DMS153 treated with DMSO at 0.1 percent for 48 hours (cell line): ENCODE measurements around the gene CDHR2.

Source experiments
- DNase-seq: peaks from one replicate; lab custom pipeline; 2025; ENCODE audit not compliant: unreplicated experiment; lab: John Stamatoyannopoulos, UW

CDHR2 gene

GRCh38 chr5:176548967-176549444, at the start of gene CDHR2:
Gene CDHR2, plus strand, starts transcription at chr5:176549342. Its CDS starts 16,011 bp downstream, at chr5:176565353.
- DNase-seq = no peak

- no peak for DNase-seq
Observed at GRCh38 chr5:176500511-176500910, 48.6 kb upstream of the CDHR2 start.

GRCh38 chr5:176501333-176501732, 47.8 kb upstream of the CDHR2 start:
- no peak for DNase-seq

GRCh38 chr5:176503496-176503895, 45.6 kb upstream of the CDHR2 start:
- no peak for DNase-seq

- no peak for DNase-seq
Observed at GRCh38 chr5:176507911-176508310, 41.2 kb upstream of the CDHR2 start.

GRCh38 chr5:176508603-176509002, 40.5 kb upstream of the CDHR2 start:
- no peak for DNase-seq

GRCh38 chr5:176513788-176514187, 35.4 kb upstream of the CDHR2 start:
- no peak for DNase-seq

- no peak for DNase-seq
Observed at GRCh38 chr5:176514244-176514950, 34.7 kb upstream of the CDHR2 start.

GRCh38 chr5:176515396-176515795, 33.7 kb upstream of the CDHR2 start:
- no peak for DNase-seq

GRCh38 chr5:176517053-176517661, 32.0 kb upstream of the CDHR2 start:
- no peak for DNase-seq

GRCh38 chr5:176519810-176520720, 29.1 kb upstream of the CDHR2 start:
- no peak for DNase-seq

- DNase-seq = no peak
Observed at GRCh38 chr5:176521286-176521685, 27.9 kb upstream of the CDHR2 start.

GRCh38 chr5:176521699-176522263, 27.4 kb upstream of the CDHR2 start:
- no peak for DNase-seq

- DNase-seq = no peak
Observed at GRCh38 chr5:176524138-176524537, 25.0 kb upstream of the CDHR2 start.

GRCh38 chr5:176524987-176525386, 24.2 kb upstream of the CDHR2 start:
- DNase-seq = no peak

- no peak for DNase-seq
Observed at GRCh38 chr5:176525677-176526076, 23.5 kb upstream of the CDHR2 start.

- DNase-seq = no peak
Observed at GRCh38 chr5:176526462-176526861, 22.7 kb upstream of the CDHR2 start.

- DNase-seq = no peak
Observed at GRCh38 chr5:176527246-176528222, 21.6 kb upstream of the CDHR2 start.

- DNase-seq = no peak
Observed at GRCh38 chr5:176528301-176528700, 20.8 kb upstream of the CDHR2 start.

GRCh38 chr5:176528761-176529115, 20.4 kb upstream of the CDHR2 start:
- DNase-seq = no peak
